Stimulated activated CD8-positive, alpha-beta memory T cell treated with anti-CD3 and anti-CD28 coated beads, Interleukin-7, amount 100 ng/mL, for 48 hours (primary cell): ENCODE data around the gene CPNE6.
"Not testable (repeated sequence)": the region's sequence is repeated elsewhere in the genome, so short reads cannot be mapped to it uniquely, and the experiment has no call there.

Source experiments
- DNase-seq, 2 donors: peaks; one replicate each; pipeline ENCODE4 v3.0.0-alpha.2; 2020; ENCODE audit warnings: low read depth in 1 of 2; ENCODE audit errors: extremely low read depth in 1 of 2

The CPNE6 gene

DNA sequence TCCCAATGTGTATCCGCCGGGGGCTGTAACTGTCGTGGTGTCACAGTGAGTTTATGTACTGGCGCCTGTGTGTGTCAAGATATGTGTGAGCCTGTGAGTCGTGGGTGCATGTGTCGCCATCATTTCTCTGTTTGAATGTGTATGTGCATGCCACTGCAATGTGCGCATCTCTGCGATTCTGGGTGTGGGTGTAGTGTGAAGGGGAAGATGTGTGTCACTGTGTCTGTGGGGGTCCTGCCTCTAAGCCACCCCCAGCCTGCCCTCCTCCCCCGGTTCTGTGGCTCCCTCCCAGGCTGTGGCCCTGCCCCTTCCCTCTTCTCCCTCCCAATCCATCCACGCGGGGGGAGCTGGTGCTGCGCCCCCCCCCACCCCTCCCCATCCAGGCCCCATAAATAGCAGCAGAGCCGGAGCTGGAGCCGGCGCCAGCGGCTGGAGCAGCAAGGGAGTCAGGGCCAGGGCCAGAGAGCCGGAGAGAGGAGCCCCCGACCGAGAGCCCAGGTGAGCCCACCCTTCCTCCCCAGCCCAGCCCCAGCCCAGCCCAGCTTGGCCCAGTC lies at the start of gene CPNE6:
TSS of gene CPNE6 (plus strand) at position 419 of the 554 bp plus-strand sequence. CDS start 1,375 bp downstream, outside the sequence.
- peak in 1 of 2 donors; percentile 68 for DNase-seq

DNA sequence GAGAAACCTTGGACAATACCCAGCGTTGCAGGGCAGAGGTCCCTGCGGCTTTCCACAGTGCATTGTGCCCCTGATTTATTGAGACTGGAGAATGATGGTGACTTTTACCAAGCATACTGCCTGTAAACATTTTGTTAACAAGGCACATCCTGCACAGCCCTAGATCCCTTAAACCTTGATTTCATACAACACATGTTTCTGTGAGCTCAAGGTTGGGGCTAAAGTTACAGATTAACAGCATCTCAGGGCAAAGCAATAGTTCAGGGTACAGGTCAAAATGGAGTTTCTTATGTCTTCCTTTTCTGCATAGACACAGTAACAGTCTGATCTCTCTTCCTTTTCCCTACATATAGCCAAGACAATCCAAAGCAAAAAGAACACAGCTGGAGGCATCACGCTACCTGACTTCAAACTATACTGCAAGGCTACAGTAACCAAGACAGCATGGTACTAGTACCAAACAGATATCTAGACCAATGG lies 46.4 kb upstream of the CPNE6 start:
- not testable (repeated sequence) for DNase-seq

DNA sequence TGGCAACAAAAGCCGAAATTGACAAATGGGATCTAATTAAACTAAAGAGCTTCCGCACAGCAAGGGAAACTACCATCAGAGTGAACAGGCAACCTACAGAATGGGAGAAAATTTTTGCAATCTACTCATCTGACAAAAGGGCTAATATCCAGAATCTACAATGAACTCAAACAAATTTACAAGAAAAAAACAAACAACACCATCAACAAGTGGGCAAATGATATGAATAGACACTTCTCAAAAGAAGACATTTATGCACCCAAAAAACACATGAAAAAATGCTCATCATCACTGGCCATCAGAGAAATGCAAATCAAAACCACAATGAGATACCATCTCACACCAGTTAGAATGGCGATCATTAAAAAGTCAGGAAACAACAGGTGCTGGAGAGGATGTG lies 41.7 kb upstream of the CPNE6 start:
- not testable (repeated sequence) for DNase-seq

DNA sequence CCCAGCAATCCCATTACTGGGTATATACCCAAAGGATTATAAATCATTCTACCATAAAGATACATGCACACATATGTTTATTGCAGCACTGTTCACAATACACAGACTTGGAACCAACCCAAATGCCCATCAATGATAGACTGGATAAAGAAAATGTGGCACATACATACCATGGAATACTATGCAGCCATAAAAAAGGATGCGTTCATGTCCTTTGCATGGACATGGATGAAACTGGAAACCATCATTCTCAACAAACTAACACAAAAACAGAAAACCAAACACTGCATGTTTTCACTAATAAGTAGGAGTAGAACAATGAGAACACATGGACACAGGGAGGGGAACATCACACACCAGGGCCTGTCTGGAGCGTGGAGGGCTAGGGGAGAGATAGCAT lies 40.0 kb upstream of the CPNE6 start:
- DNase-seq, result not testable (repeated sequence)

DNA sequence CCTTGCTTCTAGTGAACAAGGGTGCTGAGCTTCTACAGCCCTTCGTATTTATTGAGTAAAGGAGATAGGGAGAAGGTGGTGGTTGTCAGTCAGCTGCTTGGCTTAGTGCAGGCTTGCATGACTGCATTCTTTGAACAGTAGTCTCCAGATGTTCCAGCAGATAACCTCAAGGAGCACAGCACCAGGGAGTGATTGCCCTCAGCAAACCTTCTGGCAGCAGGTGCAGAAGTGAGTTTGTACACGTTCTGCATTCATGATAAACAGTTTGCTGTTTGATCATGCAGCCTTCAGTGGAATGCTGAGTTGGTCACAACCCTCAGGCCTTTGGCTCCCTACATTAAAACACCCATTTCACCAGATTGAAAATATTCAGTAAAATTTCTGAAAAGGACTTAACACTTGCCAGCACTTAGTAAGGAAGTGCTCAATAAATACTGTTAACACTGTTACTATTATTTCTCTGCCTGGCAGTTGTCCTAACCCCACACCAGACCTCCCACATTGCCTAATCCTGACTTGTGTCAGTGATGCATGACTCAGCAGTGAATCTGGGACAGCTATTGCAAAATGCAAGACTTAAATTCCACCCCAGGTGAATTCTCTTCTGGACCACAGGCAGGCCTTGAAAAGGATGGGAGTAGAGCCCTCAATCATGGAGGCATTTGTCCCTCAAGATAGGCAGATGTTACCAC lies 38.5 kb upstream of the CPNE6 start:
- DNase-seq, result no peak

DNA sequence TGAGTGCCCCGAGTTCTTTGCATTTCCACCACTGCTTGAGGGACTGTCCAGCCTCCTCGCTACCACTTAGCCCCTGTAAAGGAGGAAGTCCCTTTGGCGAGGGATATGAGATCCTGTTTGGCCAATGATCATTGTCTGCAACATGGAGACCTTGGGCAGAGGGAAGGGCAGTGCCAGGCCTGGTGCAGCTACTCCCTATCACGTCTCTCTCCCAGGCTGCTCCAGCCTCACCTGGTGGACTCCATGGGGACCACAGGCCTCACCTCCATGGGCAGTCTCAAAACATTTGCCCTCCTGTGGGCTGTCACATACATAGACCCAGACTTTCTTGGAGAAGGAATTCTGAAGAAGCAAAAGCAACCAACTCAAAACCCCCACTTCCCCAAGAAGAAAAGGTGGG lies 35.6 kb upstream of the CPNE6 start:
- not testable (repeated sequence) for DNase-seq

DNA sequence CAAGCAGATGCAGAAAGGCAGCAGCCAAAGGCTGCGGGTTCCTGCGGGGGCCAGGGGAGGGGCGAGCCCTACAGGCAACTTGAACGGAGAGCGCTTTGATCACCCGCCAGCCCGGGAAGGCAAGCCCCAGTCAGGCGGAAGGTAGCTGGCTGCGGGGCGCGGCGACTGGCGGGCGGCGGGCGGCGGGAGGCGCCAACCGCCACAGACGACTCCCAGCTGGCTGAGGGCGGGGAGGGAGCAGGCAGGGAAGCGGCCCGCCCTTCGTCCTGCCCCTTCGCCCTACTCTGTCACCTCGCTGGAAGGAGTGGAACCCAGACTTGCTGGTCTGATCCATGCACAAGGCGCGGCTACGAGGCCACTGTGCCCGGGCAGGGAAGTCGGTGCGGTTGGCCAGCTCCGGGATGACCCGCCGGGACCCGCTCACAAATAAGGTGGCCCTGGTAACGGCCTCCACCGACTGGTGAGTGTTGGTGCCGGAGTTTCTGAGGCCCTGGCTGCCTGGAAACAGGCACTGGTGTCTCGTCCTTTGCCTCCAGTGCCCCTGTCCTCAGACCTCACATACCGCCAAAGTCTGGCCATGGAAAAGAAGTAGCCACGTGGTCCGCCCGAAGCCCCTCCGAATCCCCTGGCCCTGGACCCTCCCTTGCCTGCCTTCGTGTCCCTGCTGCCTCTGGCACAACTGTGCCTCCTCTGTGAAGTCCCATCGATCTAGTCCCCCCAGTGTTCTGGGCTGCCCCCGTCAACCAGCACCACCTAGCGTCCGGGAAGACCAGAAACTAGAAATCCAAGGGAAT lies 35.0 kb upstream of the CPNE6 start:
- DNase-seq, result peak in 1 of 2 donors; percentile 62

DNA sequence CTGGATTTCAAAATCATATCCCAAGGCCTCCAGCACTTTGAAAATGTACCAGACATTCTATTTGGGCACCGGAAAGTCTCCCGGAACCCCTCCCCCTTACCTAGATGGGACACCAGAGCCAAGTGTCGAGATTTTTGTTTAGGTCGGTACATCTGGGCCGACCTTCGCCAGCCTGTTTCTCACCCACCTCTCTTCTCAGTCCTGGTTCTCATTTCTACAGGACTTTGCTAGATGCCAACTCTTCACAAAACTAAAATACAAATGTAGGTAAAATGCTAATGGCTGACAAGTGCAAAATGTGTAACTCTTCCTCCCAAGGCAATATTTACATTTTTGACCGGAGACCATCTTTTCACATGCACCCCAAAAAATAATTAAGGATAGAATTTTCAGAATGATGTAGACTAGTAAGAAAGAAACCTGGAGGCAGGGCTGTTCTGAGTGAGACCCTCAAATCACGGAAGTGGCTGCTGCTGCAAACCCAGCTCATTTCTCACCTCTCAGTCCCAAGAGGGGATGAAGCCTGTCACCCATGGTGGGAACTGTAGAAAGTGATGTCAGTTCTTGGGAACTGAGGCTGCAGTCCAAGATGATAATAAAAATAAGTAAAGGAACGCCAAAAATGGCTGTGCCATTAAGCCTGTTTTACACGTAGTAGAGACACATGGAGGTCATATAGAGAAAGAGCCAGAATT lies 34.3 kb upstream of the CPNE6 start:
- not testable (repeated sequence) for DNase-seq

DNA sequence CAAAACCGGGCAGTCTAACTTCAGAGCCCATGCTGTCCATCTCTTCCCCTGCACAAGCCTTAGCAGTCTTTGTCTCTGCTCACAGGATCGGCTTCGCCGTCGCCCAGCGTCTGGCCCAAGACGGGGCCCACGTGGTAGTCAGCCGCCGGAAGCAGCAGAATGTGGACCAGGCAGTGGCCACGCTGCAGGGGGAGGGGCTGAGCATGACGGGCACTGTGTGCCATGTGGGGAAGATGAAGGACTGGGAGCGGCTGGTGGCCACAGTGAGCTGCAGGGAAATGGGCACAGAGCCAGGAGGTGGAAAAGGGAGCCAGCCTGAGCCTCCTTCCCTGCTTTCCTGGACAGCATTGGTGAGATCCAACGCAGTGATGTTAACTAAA lies 33.7 kb upstream of the CPNE6 start:
- DNase-seq, result no peak

DNA sequence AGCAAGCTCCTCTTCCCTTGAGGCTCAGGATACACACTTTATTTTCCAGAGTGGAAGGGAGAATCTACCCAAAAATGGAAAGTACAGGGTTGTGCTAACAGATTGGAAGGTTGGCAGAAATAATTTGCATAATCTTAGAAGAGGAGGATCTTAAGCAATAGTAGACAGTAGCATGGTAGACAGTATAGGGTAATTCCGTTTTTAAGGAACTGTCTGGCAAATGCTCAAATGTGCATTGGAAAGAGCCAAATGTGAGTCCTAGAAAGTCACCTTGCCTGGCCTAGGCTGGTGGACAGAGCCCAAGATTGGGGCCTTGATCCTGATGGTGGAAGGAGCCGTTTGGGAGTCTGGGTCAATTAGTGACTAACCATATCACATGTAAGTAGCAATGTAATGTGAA lies 32.7 kb upstream of the CPNE6 start:
- no peak for DNase-seq

DNA sequence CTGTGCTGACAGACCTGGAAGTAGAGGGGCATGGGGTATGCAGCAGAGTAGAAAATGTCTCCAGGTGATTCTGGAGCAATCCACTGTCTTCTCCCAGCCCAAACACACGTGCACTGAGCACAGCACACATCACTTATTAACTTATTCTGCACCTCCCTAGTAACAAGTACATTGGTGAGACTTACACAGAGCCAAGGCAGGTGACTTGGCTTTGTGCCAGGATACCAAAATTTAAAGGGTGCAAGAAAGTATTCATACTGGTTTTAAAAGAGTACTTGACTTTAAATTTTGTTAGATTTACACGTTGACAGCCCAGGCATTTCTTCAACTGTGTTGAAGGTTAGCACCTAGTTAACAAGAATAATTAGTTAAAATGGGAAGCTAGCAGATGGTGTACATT lies 30.7 kb upstream of the CPNE6 start:
- no peak for DNase-seq

DNA sequence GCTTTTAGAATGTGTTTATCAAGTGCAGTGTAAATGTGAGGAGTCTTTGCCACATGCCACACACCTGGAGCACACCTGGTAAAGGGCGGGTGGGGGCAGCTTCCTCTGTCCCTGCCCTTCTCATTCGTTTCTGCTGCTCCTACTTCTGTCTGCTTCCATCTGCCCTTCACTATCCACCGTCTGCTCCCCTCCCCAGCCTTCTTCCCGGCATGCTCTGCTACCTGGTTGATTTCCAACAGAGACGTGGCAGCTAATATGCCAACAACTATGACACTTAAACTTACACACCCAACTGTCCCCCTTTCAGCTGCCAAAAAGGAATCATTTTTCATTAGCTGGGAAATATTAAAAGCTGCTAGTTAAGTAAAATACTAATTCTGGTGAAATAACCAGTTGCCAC lies 28.6 kb upstream of the CPNE6 start:
- no peak for DNase-seq

DNA sequence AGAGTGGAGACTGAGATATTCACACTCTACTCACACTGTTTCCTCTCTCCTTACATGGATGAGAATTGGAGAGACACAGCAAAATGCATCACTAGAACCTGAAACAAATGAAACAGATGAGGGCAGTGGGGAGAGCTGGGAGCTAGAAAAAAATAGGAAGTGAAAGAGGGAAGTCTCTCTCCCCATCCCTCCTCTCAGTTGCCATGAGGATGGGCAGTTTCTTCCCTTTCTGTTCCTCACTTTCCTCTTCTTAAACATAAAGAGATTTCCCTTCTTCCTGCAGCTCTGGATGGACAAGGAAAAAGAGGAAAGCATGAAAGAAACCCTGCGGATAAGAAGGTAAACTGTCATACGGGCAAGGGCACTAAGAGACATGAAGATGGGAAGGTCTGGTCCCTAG lies 22.4 kb upstream of the CPNE6 start:
- not testable (repeated sequence) for DNase-seq

DNA sequence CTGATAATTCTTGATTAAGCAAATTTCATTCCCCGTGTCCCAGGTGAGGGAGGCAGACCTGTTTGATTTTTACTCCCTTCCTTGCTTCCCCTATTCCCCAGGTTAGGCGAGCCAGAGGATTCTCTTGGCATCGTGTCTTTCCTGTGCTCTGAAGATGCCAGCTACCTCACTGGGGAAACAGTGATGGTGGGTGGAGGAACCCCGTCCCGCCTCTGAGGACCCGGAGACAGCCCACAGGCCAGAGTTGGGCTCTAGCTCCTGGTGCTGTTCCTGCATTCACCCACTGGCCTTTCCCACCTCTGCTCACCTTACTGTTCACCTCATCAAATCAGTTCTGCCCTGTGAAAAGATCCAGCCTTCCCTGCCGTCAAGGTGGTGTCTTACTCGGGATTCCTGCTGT lies 20.6 kb upstream of the CPNE6 start:
- DNase-seq, result not testable (repeated sequence)

DNA sequence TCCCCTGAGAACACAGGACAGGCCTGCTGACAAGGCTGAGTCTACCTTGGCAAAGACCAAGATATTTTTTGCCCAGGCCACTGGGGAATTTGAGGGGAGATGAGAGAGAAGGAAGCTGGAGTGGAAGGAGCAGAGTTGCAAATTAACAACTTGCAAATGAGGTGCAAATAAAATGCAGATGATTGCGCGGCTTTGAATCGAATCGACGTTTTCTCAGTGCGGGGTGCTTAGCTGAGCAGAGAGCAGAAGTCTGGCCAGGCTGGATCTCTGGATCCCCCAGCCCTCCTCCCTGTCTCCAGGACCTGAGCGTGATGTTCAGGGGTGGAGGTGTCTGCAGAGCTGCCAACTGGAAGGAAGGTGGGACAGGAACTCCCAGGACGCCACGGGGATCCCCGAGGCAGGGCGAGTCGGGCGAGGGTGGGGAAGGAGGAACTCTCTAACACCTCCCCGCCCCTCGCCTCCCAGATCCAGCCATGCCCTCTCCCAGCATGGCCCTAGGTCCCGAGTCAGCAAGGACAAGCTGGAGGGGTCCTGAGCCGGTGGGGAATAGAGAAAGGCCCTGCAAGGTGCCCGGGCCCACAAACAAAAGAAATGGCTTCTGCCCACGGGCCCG lies 20.1 kb upstream of the CPNE6 start:
- DNase-seq, result no peak

DNA sequence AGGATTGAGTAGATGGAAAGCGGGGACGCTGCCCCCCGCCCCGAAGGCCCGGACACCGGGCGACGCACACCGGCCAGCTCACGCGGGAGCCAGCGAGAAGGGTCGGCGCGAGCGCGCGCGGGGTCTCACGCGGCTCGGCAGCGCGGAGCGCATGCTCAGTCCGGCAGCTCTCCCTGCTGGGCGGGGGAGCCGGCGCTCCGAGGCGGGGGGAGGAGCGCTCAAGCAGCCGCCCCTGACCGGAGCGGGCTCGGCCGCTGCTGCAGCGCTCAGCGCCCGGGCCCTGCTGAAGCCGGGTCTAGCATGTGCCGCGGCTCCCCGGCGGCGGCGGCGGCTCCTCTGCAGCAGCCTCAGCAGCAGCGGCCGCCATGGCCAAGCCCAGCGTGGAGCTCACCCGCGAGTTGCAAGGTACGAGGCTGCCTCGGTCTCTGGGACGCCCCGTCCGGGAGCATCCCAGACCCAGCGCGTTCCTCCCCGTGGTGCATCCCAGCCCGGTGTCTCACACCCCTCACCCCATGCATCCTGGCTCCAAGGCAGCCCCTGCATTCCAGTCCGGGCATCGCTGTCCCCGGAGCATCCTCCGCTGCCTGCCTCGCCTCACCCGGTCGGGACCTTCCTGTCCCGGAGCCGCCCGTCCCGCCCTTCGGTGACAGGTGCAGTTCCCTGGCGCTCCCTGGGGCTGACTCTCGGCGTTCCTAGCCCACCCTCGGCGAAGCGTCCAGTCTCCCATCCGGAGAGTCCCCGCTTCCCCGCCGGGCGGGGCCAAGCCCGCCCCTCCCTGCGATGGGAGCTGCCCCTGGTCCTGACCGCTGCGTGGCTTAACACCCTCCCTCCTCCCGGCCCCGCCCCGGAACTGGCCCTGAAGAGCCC lies 19.3 kb upstream of the CPNE6 start, which contains the start of gene CARMIL3:
TSS of gene CARMIL3 (plus strand) at position 221 of the 867 bp plus-strand sequence. CDS start at position 366, 145 bp downstream.
- peak in 1 of 2 donors; percentile 45 for DNase-seq

DNA sequence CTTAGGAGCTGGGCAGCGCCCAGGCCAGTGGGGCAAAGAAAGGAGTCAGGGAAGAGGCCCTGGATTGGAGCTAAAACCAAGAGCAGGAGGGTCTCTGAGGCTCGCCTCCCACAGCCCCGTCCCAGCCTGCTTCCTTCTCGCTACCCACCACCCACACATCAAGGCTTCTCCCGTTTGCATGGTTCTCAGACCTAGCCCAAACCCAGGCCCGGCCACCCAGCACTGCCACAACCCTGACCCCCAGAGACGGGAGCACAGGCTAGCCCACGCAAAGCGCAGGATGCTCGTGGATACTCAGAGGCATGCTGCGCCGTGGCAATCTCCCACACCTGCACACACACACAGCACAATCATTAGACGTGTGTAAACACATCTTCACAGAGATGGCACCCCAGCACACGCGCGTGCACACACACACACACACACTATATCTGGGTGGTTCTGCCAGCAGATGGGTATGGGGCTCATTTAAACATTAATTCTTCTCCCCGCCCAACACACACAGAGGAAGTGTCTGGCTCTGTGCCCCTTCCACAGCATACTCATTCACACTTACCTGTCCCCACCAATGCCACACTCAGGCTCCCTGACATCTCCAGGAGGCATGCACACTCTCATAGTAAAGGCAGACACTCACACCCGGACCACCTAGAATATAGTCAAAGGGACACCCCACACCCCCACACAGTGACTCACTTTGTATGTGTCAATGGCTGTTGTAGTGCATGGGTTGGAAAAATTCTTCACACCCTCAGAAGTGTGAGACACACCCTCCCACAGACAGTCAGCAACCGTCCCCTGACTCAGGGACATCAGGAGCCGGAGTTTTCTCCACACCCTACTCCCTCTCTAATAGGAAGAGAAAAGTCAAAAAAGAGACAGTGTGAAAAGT lies 18.5 kb upstream of the CPNE6 start:
- DNase-seq, result peak in 1 of 2 donors; percentile 73

DNA sequence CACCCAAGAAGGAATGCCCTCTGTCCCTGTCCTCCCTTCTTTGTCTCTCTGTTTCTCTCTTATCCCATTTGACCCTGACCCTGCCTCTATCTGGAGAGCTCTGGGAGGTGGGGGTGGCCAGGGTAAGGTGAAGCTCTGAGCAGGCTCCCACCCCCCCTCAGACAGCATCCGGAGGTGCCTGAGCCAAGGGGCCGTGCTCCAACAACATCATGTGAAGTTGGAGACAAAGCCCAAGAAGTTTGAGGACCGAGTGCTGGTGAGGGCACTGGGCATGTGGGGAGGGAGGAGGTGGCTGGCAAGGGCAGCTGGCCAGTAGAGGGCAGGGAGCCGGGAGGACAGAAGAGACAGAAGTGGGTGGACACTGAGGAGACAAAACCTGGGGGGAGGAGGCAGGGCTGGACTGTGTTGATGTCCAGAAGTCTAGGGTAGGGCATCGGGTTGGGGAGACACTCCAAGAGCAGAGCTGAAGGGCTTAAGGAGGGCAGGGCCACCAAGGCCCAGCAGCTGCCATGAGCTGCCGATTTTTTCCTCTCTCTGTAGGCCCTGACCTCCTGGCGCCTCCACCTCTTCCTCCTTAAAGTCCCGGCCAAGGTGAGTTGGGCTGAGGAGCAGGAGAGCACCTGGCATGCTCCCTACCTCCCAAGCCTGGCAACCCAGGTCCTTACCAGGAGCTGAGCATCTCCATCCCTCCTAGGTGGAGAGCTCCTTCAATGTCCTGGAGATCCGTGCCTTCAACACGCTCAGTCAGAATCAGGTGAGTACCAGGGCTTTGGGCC lies 17.6 kb upstream of the CPNE6 start:
- no peak for DNase-seq
